Measurements from ENCODE around the gene PRR14L.
"Not testable (repeated sequence)": the region's sequence is repeated elsewhere in the genome, so short reads cannot be mapped to it uniquely, and the experiment has no call there.

Gene PRR14L

GRCh38 chr22:31681349-31682345, 68.3 kb downstream of the PRR14L start:
- no peak for DNase-seq

DNA sequence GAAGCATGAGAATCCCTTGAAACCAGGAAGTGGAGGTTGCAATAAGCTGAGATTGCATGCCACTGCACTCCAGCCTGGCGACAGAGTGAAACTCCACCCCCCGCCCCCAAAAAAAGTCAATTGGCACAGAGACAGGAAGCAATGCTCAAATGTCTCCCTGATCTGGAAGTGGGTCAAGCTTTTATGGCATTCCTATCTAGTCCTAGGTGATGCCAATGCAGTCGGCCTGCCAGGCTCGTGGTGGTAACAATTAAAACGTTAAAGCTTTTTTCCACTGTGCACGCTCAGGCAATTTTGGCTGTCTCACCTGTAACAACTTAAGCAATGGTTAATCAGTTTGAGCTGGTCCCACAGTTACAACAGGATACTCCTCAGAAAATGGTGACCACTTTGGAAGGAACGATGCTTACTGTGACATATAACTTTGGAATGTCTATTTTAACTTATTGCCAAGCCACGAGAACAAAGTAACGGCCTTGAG, 69.0 kb downstream of the PRR14L start:
- DNase-seq, result no peak

DNA sequence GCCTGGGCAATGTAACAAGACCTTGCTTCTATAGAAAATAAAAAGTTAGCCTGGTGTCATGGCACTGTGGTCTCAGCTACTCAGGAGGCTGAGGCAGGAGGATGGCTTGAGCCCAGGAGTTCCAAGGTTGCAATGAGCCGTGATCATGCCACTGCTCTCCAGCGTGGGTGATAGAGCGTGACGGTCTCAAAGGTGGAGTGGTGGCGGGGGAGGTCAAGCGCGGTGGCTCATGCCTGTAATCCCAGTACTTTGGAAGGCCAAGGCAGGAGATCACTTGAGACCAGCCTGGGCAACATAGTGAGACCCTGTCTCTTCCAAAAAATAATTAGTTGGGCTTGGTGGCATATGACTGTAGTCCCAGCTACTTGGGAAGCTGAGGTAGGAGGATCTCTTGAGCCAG, 71.2 kb downstream of the PRR14L start:
- no peak for DNase-seq

DNA sequence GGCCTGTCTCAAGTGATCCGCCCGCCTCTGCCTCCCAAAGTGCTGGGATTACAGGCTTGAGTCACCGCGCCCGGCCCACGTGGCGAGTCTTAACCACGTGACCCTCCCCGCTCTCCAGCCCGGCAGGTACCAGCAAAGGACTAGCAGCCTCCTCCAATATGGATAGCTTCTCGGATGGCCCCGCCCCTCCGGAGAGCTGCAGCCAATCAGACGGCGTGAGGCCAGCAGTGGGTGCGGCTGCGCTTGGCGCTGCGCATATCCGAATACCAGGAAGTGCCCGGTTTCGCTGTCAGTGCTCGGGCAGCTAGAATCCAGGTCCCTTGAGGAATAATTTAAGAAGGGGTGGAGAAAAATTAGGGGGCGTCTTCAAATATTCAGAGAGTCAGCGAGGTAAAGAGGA, 73.2 kb downstream of the PRR14L start:
- DNase-seq, result peak; percentile 81 to 95 (median 88)

GRCh38 chr22:31674219-31674618, 75.7 kb downstream of the PRR14L start:
- DNase-seq, result not testable (repeated sequence)

GRCh38 chr22:31668849-31669248, 81.1 kb downstream of the PRR14L start:
- DNase-seq, result not testable (repeated sequence)

- no peak for DNase-seq
Observed at GRCh38 chr22:31662668-31663037, 87.3 kb downstream of the PRR14L start.

- peak; percentile 90 to 97 (median 94) for DNase-seq
Observed at GRCh38 chr22:31661851-31662667, 87.9 kb downstream of the PRR14L start, which contains the start of gene PISD. Gene PISD, minus strand, starts transcription at chr22:31662215. Its CDS starts 7 bp downstream, at chr22:31662208.

DNA sequence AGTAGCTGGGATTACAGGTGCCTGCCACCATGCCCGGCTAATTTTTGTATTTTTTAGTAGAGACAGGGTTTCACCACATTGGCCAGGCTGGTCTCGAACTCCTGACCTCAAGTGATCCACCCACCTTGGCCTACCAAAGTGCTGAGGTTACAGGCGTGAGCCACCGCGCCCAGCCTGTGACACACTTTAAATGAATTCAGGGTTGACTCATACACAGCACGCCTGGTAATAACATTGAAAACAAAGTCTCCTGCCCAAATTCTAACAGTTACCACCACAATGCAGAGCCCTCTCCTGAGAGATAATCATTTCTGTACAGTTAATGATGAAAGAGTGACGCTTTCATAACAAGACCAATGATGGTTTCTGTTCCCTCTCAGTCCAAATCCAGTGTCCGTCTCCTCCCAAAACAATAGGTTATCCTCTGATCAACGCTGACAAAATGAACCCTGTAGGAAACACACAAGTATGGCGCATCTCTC, 89.0 kb downstream of the PRR14L start:
- DNase-seq, result peak in 3 of 5 experiments; percentile 31 to 77 (median 40)

GRCh38 chr22:31659246-31659645, 90.7 kb downstream of the PRR14L start:
- no peak for DNase-seq

DNA sequence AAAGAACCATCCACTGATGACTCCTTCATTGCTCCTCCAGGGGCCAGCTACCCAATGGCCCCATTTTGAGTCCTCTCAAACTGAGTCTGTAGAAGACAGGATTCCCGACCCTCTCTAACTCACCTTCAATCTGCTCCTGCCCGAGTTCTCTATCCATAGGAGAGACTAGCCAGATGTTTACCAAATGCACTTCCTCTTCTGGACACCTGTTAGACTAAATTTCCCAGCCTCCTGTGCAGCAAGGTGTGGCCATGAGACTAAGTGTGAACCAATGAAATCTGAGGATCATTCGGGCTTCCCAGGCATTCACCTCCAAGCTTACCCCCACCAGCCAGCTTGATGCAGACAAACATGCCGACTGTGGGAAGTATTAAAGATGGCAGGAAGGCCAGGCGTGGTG, 95.5 kb downstream of the PRR14L start:
- no peak for DNase-seq

DNA sequence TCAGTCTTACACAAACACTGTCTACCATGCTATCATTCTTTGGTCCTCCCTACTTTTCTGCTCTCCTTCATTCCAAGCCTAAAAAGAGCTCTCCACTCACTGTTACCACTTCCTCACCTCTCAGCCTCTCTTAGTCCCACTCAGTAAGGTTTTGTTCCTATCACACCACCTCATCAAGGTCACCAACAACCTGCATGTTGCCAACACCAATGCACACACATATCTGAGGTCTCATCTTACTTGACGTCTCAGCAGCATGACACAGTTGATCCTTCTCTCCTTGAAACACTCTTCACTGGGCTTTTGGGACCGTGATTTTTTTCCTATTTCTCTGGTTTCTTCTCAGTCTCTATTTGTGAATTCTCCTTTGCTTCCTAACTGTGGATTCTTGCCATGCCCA, 96.0 kb downstream of the PRR14L start:
- DNase-seq, result peak in 1 of 5 experiments; percentile 68

GRCh38 chr22:31652911-31653684, 96.8 kb downstream of the PRR14L start:
- no peak for DNase-seq

- no peak for DNase-seq
Observed at GRCh38 chr22:31652088-31652487, 97.8 kb downstream of the PRR14L start.

DNA sequence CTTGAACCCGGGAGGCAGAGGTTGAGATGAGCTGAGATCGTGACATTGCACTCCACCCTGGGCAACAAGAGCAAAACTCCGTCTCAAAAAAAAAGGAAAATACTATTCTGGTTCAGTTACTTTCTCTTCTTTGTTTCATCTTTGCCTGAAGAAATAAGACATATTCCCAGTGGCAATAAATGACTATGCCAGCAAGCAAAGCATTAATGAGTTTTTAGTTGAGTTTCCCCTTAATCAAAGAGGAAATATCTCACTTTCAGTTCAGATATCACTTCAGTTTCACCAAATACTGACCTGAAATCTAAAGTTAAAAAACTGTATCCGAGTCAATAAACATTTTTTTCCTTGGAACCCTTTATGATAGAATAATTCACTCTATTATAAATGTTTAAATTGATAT, 98.3 kb downstream of the PRR14L start:
- no peak for DNase-seq

DNA sequence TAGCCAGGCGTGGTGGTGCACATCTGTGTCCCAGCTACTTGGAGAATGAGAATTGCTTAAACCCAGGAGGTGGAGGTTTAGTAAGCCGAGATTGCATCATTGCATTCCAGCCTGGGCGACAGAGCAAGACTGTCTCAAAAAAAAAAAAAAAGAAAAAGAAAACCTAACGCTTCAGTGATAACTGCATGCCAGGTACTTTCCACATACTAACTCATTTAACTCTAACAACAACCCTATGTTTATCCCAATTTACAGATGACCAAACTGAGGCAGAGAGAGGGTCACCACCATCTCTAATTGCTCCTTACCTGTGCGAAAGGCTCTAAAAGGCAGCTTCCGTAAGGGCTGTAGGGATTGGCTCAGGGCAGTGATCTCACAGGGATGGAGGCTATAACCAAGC, 99.5 kb downstream of the PRR14L start:
- no peak for DNase-seq

GRCh38 chr22:31647523-31648320, 102.2 kb downstream of the PRR14L start:
- DNase-seq, result no peak

DNA sequence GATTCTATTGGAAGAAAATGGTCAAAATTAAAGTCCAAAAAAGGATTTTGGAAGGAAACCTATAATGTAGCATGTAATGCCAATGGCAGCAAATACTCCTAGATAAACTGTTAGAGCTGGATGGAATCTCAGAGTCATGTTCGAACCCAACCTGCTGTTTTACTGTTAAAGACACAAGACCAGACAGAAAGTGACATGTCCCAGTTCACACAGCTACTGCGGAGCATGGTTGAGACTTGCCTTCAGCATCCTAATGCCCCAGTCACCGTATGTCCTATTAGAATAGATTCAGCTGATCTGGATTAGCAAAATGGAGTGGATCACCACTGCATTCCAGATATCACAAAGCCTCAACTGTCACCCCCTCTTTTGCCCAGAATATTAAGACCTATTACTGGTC, 102.9 kb downstream of the PRR14L start:
- DNase-seq, result no peak

DNA sequence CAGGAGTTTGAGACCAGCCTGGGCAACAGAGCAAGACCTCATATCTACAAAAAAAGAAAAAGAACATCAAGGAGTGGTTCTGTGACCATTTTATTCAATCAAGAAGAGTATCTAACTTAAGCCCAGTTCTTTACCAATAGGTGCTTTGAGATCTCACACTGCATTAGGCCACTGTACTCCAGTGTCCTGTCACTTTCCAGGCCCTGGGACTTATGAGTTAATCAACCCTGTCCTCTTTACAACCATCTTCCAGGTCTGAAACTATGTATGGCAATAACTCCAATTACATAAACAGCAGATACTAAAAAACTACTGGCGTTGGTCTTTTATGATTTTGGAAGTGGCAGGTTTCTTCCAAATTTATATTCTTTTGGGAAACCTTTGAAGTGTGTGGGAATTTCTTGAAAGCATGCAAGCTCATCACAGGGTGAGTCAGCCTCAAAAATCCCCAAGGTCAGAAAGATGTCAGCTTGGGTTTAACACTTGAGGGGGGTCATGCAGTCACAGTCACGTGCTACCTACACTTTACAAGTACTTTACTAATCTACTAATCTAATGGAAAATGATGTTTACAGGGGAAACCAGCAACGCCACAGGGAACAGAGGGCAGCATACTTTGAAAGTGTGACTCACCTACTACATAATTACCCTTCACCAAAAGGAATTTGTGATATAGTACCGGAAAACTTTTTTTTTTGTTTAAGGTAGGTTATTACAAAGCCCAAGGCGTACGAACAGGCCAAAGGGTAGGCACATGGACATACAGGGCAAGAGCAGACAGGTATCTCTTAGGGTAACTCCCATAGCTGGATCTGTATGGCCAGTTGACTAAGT, 103.5 kb downstream of the PRR14L start:
- no peak for DNase-seq

GRCh38 chr22:31639436-31640039, 110.4 kb downstream of the PRR14L start:
- DNase-seq, result peak in 1 of 5 experiments; percentile 14

Data from T-helper 2 cell (primary cell).